ENCODE measurements around the gene CARD16.
"Not testable (repeated sequence)": the region's sequence is repeated elsewhere in the genome, so short reads cannot be mapped to it uniquely, and the experiment has no call there.

The CARD16 gene

DNA sequence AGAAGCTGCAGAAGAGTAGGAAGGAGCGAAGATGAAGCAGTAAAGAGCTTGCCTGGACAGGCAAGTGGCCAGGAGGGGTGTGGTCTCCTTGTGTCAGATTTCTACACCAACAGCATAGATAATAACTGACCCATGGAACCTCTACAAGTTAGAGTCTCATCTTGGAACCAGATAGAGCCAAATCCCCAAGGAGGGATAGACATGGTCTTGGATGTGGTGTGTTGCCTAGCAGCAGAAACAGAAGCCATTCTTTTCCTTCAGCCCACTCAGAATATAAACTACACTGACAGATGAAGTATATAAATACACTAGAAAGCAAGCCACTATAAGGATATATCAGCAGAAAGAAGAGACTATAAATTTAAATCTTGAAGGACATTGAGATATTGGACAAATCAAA lies 4.3 kb upstream of the CARD16 start:
- no peak for DNase-seq (ENCODE audit: low read depth in 2 of 2)

- no peak for DNase-seq (ENCODE audit: low read depth in 2 of 2)
Measured at GRCh38 chr11:105046898-105047579, 1.9 kb upstream of the CARD16 start.

- DNase-seq (ENCODE audit: low read depth in 2 of 2), result no peak
Measured at GRCh38 chr11:105045676-105046296, 651 bp upstream of the CARD16 start.

- no peak for DNase-seq (ENCODE audit: low read depth in 2 of 2)
Measured at GRCh38 chr11:105042178-105042577, 3.0 kb downstream of the CARD16 start.

DNA sequence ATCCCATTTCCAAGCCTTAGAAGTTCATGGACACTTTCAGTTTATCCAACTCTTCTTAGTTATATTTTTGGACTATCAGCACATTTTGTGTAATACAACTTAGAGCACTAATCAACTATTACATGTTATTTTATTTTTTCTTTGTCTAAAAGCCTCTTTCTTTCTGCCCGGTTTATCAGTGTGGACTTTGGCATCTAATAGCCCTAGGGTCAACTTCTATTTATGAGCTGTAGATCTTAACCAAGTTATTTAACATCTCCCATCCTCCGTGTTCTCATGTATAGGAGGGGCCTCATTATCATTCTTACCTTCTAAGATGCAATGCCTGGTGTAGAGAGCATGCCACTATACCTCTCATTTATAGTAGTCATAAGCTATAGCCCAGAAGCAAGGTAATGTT lies 4.4 kb downstream of the CARD16 start:
- no peak for DNase-seq (ENCODE audit: low read depth in 2 of 2)

DNA sequence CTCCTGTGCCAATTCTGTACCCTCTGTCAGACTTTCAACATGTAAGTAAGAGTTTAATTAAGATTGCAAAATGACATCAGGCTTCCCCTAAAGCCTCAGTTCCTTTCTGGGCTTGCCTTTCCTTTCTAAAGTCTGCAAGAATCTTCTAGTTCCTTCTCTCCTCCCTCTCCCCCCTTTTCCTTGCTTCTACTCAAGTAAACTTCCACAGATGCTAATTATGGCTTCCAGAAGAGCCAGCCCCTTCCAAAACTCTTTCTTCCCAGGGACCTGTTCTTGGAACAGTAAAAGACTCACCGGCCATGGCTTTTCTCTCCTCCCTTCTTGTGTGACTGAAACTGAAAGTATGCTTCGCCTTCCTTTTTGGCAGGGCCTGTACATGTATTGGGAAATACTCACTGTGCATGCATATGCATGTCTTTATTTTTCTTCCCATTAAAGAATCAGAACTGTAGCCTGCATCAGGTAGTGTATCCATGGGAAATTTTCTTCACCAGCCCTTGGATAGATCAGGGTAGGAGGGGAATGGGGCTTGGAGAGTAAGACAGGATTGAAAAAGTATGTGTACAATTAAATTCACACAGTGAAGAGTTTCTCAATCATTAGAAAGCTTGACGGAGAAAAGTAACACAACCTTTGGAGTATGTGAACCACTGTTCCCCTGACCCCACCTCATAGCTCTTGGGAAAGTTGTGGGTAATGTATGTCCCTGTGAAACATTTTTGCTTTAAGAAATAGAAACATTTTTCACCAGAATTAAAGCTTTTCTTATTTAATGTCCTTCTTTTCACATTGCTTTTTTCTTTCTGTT lies 10.1 kb downstream of the CARD16 start, which contains the start of gene CASP1:
Gene CASP1 (minus strand): TSS at position 332 of the 808 bp plus-strand sequence. CDS start 31 bp downstream, at position 301.
- DNase-seq (ENCODE audit: low read depth in 2 of 2), result no peak

DNA sequence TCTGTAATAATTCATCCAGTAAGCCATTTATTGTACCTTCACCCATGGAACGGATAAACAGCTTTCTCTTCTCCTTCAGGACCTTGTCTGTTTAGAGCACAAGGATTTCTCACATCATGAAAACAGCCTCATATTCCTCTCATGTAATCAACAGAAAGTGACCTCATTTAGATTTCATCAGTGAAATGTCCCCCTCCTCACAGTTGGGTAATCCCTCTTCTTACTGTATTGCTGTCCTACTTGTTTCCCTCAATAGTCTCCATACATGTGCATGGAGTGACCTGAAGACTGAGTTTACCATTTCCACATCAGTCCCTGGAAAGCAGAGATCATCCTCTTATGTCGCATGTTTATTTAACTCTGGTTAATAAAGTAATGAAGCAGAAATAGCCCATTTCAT lies 10.7 kb downstream of the CARD16 start:
- DNase-seq (ENCODE audit: low read depth in 2 of 2), result not testable (repeated sequence)

DNA sequence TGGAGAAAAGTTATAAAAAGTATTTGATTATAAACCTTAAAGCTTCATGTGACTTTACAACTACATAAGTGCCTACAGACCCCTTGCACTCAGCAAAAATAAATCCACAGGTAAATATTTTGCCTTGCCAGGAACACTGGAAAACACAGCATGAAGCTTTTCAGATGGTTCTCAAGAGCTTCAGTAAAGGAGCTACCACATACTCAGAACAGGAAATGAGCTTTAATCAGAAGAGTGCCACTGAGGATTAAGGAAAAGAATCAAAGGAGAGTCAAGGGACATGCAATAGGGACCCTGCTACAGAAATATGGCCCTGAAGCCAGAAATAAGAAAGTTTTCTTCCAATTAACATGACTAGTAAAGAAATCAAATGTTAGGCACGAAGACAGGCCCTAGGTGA lies 11.4 kb downstream of the CARD16 start:
- DNase-seq (ENCODE audit: low read depth in 2 of 2), result no peak

DNA sequence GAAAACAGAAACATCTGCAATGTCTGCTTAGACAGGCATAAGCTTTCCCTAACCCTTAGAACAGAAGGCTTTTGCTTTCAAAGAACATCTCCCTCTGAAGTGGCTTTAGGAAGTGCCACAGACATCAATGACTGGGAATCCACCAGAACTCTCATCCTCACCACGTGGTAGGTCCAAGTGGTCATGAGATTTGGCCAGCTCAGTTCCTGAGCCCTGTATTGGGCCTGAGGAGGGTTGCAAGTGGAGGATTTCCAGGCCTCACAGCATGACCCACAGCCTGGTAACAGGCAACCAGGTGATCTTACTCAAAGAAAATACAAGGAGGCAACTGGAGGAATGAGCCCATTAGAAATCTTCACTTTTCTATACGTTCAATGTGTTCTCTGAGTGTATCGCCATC lies 11.8 kb downstream of the CARD16 start:
- no peak for DNase-seq (ENCODE audit: low read depth in 2 of 2)

DNA sequence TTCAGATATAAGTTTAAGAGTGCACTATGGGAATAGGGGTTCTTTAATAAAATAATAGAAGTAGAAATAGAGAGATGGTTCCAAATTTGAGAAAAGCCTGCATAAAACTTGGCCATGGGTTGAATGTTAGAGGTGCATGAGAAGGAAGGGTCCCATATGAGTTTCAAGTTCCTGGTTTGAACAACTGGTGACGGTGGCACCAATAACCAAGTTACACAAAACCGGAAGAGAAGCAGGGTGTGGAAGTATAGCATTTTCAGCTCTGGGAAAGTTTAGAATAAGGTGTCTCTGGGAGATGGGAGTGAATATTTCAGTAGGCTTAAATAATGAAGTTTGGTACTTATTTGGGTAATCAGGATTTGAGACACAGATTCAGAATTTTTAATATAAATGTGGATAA lies 12.6 kb downstream of the CARD16 start:
- DNase-seq (ENCODE audit: low read depth in 2 of 2), result no peak

GRCh38 chr11:105027678-105028077 lies 17.5 kb downstream of the CARD16 start:
- no peak for DNase-seq (ENCODE audit: low read depth in 2 of 2)

- DNase-seq (ENCODE audit: low read depth in 2 of 2), result no peak
Measured at GRCh38 chr11:105024394-105024793, 20.7 kb downstream of the CARD16 start.

- DNase-seq (ENCODE audit: low read depth in 2 of 2), result no peak
Measured at GRCh38 chr11:105023003-105023402, 22.1 kb downstream of the CARD16 start, which contains the start of gene CASP5. TSS of gene CASP5 (minus strand) at chr11:105023168. CDS start at chr11:105023136, 32 bp downstream.

DNA sequence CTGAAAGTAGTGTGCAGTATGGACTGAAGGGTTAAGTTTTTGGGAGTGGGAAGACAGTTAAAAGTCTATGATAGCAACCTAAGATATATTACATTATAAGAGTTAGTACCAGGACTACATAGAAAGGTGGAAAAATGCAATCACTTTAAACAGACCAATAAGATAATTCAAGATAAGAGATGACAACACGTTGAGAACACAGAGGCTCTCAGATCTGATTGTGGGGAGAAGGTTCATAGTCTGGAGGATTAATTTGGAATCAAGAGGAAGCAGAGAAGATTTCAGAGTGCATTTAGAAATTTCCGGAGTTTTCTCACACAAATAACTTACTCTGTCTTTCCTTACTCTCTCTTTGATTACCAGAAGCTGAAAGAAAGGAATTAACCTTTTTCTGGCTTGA lies 22.6 kb downstream of the CARD16 start:
- no peak for DNase-seq (ENCODE audit: low read depth in 2 of 2)

- no peak for DNase-seq (ENCODE audit: low read depth in 2 of 2)
Measured at GRCh38 chr11:105007463-105007862, 37.7 kb downstream of the CARD16 start.

- DNase-seq (ENCODE audit: low read depth in 2 of 2), result no peak
Measured at GRCh38 chr11:105005451-105005845, 39.7 kb downstream of the CARD16 start.

- DNase-seq (ENCODE audit: low read depth in 2 of 2), result no peak
Measured at GRCh38 chr11:105004021-105004420, 41.1 kb downstream of the CARD16 start.

- no peak for DNase-seq (ENCODE audit: low read depth in 2 of 2)
Measured at GRCh38 chr11:105003151-105003550, 42.0 kb downstream of the CARD16 start.

GRCh38 chr11:105000797-105001196 lies 44.3 kb downstream of the CARD16 start:
- peak; percentile 17 to 22 for DNase-seq (ENCODE audit: low read depth in 2 of 2)

DNA sequence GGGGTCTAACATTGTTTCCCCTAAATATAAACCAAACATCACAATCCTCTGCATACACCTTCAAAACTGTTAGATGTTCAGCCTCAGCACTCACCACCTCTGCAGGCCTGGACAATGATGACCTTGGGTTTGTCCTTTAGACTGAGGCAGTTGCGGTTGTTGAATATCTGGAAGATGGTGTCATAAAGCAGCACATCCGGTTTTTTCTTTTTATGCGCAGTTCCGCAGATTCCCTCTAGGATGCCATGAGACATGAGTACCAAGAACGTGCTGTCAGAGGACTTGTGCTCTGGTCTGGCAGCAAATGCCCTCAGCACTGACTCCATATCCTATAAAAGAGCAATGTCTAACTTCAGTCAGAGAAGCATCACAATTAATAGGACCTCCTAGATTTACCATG lies 45.0 kb downstream of the CARD16 start:
- no peak for DNase-seq (ENCODE audit: low read depth in 2 of 2)

DNA sequence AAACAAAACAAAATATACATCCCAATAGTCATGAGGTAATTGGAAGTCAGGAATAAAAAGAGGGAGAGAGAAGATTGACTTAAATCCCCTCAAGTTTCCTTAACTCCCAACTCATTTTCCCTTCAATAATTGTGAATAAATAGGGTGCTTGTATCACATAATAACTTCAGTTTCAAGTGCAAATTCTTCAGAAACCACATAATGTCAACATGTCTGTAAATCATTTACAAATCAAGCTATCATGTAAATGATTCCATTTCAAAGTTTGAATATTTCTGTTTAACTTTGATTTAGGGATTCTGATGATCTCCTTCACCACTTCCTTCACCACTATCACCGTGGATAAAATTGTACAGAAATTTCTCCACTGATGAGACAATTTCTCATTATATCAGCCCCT lies 45.4 kb downstream of the CARD16 start:
- DNase-seq (ENCODE audit: low read depth in 2 of 2), result no peak

GRCh38 chr11:104997288-104997687 lies 47.8 kb downstream of the CARD16 start:
- DNase-seq (ENCODE audit: low read depth in 2 of 2), result no peak

- DNase-seq (ENCODE audit: low read depth in 2 of 2), result no peak
Measured at GRCh38 chr11:104995001-104995408, 50.1 kb downstream of the CARD16 start.
